ENCODE measurements around the gene SMCO4. TPM values are rescaled to one million over a fixed set of nuclear protein-coding genes. Genes with fewer than 3 reads are reported as not detected.

Gene SMCO4
- total RNA-seq, 2 donors from 2014 or later, result 4.6 to 27.5 TPM

GRCh38 chr11:93549976-93550375 is 6.8 kb upstream of the SMCO4 start:
- ATAC-seq, result no peak
- no peak overlapping the region for H3K27ac ChIP-seq
- no peak for TF ChIP-seq POLR2A (IDR thresholded peaks at IDR 0.05)
- TF ChIP-seq, protein P1, sequence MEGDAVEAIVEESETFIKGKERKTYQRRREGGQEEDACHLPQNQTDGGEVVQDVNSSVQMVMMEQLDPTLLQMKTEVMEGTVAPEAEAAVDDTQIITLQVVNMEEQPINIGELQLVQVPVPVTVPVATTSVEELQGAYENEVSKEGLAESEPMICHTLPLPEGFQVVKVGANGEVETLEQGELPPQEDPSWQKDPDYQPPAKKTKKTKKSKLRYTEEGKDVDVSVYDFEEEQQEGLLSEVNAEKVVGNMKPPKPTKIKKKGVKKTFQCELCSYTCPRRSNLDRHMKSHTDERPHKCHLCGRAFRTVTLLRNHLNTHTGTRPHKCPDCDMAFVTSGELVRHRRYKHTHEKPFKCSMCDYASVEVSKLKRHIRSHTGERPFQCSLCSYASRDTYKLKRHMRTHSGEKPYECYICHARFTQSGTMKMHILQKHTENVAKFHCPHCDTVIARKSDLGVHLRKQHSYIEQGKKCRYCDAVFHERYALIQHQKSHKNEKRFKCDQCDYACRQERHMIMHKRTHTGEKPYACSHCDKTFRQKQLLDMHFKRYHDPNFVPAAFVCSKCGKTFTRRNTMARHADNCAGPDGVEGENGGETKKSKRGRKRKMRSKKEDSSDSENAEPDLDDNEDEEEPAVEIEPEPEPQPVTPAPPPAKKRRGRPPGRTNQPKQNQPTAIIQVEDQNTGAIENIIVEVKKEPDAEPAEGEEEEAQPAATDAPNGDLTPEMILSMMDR (IDR thresholded peaks at IDR 0.05), result no peak
- no peak for DNase-seq
- 92 to 94% methylated on average over 4 of the region's 4 CpGs for WGBS, 2 donors
- intact Hi-C loops (cut with DNase I), result loop anchor here (10.0 kb wide), 2 partner anchors 95 to 315 kb away; no protein-coding TSS in a partner anchor
- no peaks in the 10 kb centered on the region for H3K4me1 ChIP-seq
- no peaks in the 10 kb centered on the region for H3K36me3 ChIP-seq (replicated peaks in 1 of 2; ENCODE audit: insufficient read depth in 1 of 2, low read depth in 2 of 2)
- no peak overlapping the region for H3K4me3 ChIP-seq
- H3K27me3 ChIP-seq, result no peaks in the 10 kb centered on the region
- no peaks in the 10 kb centered on the region for H3K9me3 ChIP-seq

DNA sequence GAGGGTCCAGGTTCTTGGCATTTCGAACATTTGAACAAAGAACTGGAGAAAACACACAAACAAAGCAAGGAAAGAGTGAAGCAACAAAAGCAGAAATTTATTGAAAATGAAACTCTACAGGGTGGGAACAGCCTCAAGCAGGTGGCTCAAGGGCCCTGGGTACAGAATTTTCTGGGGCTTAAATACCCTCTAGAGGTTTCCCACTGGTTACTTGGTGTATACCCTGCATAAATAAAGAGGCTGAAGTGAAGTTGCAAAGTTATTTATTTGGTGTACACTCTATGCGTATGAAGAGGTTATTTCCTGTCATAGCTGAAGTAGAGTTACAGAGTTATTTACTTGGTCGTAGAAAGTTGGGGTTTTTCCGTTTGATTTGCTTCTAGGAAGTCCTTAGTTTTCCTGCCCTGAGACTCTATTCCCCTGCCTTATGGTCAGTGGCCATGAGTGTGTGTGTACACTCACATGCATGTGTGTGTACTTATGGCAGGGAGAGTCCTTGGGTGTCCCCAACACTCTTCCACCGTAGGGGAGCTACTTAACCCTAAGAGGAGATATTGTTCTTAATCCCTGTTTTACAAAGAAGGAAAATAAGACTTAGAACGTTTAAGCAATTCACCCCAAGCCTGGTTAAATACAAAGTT is 5.6 kb upstream of the SMCO4 start:
- no peak for ATAC-seq
- no peak for DNase-seq
- Histone ChIP-seq H3K4me3 (no peak overlapping the region), H3K36me3 (replicated peaks in 1 of 2; ENCODE audit: insufficient read depth in 1 of 2, low read depth in 2 of 2) (no peaks in the 10 kb centered on the region), H3K27ac (no peak overlapping the region), H3K4me1 (peaks cover under 1% of the 10 kb centered on the region), H3K9me3 (no peaks in the 10 kb centered on the region), H3K27me3 (no peaks in the 10 kb centered on the region)
- WGBS, 2 donors, result 62 to 68% methylated on average over 6 of the region's 6 CpGs
- intact Hi-C loops (cut with DNase I), result loop anchor here (10.0 kb wide), 2 partner anchors 96 to 314 kb away; no protein-coding TSS in a partner anchor
- TF ChIP-seq POLR2A (IDR thresholded peaks at IDR 0.05), result no peak
- TF ChIP-seq, protein P1 (IDR thresholded peaks at IDR 0.05), result no peak

DNA sequence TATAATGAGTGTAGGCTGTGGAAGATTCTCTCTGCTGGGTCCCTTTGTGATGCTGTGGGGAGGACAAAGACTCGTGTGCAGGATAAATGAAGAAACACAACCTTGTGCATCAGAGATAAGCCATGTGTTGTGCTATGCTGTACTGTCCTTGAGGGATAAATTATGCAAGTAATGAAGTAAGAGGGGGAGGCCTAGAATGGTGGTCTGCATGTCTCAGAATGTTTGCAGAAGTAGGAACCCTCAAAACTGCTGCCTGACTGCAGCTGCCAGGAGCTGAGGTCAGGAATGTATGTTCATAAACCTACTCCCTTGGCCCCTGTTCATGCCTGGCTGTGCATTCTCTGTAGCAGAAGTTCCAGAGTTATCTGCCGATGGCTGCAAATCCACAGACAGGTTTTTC is 4.6 kb upstream of the SMCO4 start:
- 54 to 63% methylated on average over 2 of the region's 2 CpGs for WGBS, 2 donors
- TF ChIP-seq POLR2A (IDR thresholded peaks at IDR 0.05), result no peak
- TF ChIP-seq, protein P1 (IDR thresholded peaks at IDR 0.05), result no peak
- intact Hi-C loops (cut with DNase I), result loop anchor here (10.0 kb wide), 2 partner anchors 97 to 313 kb away; no protein-coding TSS in a partner anchor
- H3K27me3 ChIP-seq, result no peaks in the 10 kb centered on the region
- no peaks in the 10 kb centered on the region for H3K9me3 ChIP-seq
- ATAC-seq, result no peak
- no peak for DNase-seq
- H3K36me3 ChIP-seq (replicated peaks in 1 of 2; ENCODE audit: insufficient read depth in 1 of 2, low read depth in 2 of 2), result no peaks in the 10 kb centered on the region
- H3K4me1 ChIP-seq, result peaks cover 5% of the 10 kb centered on the region
- no peak overlapping the region for H3K27ac ChIP-seq
- no peak overlapping the region for H3K4me3 ChIP-seq

DNA sequence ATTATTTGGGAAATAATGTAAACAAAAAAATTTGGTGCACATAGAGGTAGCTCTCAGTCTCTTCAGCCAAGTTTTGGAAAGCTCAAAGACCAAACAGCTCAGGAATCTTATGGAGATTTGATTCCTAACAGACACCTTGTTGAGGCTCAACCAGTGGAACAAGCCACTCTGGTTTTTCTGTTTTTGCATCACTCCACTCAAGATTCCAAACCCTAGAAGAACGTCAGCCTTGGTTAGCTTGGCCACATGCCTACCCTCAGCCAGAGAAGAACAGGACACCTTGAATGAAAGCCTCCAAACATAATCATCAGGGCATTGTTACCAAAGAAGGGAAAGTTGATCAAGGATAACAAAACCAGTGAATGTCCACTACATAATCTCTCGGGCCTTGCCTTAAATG is 3.8 kb upstream of the SMCO4 start:
- intact Hi-C loops (cut with DNase I), result loop anchor here (10.0 kb wide), 2 partner anchors 98 to 312 kb away; no protein-coding TSS in a partner anchor
- WGBS, 2 donors, result 51 to 59% methylated on average over 2 of the region's 2 CpGs
- no peak for ATAC-seq
- no peaks in the 10 kb centered on the region for H3K9me3 ChIP-seq
- no peak for TF ChIP-seq POLR2A (IDR thresholded peaks at IDR 0.05)
- TF ChIP-seq, protein P1 (IDR thresholded peaks at IDR 0.05), result no peak
- H3K27ac ChIP-seq, result no peak overlapping the region
- H3K4me3 ChIP-seq, result no peak overlapping the region
- no peak for DNase-seq
- H3K4me1 ChIP-seq, result peaks cover 7% of the 10 kb centered on the region
- H3K27me3 ChIP-seq, result no peaks in the 10 kb centered on the region
- no peaks in the 10 kb centered on the region for H3K36me3 ChIP-seq (replicated peaks in 1 of 2; ENCODE audit: insufficient read depth in 1 of 2, low read depth in 2 of 2)

DNA sequence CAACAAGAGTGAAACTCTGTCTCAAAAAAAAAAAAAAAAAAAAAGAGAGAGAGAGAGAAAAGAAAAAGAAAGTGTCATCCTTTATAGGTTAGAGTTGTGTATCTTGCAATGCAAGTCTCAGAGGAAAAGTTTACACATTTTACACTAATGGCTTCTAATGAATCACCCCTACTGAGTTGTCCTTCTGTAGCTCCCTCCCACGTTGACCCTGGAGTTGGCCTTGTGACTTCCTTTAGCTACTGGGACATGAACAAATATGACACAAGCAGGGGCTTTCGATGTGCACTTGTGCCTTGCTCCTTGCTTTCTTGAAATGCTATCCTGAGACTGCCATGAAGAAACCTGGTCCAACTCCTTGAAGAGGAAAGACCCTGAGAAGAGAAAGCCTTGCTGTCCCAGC is 2.4 kb upstream of the SMCO4 start:
- peaks cover 21% of the 10 kb centered on the region for H3K4me1 ChIP-seq
- H3K9me3 ChIP-seq, result no peaks in the 10 kb centered on the region
- DNase-seq, result no peak
- H3K4me3 ChIP-seq, result no peak overlapping the region
- ATAC-seq, result no peak
- intact Hi-C loops (cut with DNase I), result loop anchor here (10.0 kb wide), 2 partner anchors 99 to 311 kb away; no protein-coding TSS in a partner anchor
- 29 to 50% methylated on average over 2 of the region's 2 CpGs for WGBS, 2 donors
- TF ChIP-seq POLR2A (IDR thresholded peaks at IDR 0.05), result no peak
- TF ChIP-seq, protein P1 (IDR thresholded peaks at IDR 0.05), result no peak
- H3K36me3 ChIP-seq (replicated peaks in 1 of 2; ENCODE audit: insufficient read depth in 1 of 2, low read depth in 2 of 2), result no peaks in the 10 kb centered on the region
- H3K27ac ChIP-seq, result no peak overlapping the region
- no peaks in the 10 kb centered on the region for H3K27me3 ChIP-seq

All from body of pancreas (tissue), 4 donors.